K562 (cell line): ENCODE data around the gene HMCN2. TPM values are rescaled to one million over a fixed set of nuclear protein-coding genes. Genes with fewer than 3 reads are reported as not detected.

Experiments
- C11orf30 ChIP-seq: fragments of 450-650 bp; IDR thresholded peaks from 2 replicates; pipeline ENCODE4 v1.6.1; 2016; ENCODE audit warnings: low read depth, mild to moderate bottlenecking
- CBX2 ChIP-seq: fragments of 200-600 bp; sonication (generic); IDR thresholded peaks from one replicate; pipeline ENCODE4 v1.6.1; 2012; ENCODE audit warnings: mild to moderate bottlenecking, low read length, inconsistent platforms; ENCODE audit not compliant: insufficient read depth, poor library complexity, severe bottlenecking
- EZH2 ChIP-seq: IDR thresholded peaks from 2 replicates; pipeline ENCODE4 v1.6.1; 2012; ENCODE audit warnings: low read depth, mild to moderate bottlenecking, inconsistent platforms, low read length, borderline replicate concordance
- HDAC2 ChIP-seq: fragments of 450-650 bp; IDR thresholded peaks from 2 replicates; pipeline ENCODE4 v1.6.1; 2016; ENCODE audit warnings: mild to moderate bottlenecking
- RBM17 ChIP-seq: fragments of 200-400 bp; formaldehyde crosslinking; IDR thresholded peaks from 2 replicates; pipeline ENCODE4 v1.6.1; 2017; ENCODE audit warnings: low read depth, mild to moderate bottlenecking, low read length, borderline replicate concordance
- SIX5 ChIP-seq, 2 experiments: IDR thresholded peaks; 2 replicates each; pipeline ENCODE4 v1.6.1; 2011; ENCODE audit warnings: low read length in 2 of 2, borderline replicate concordance in 1 of 2, low read depth in 1 of 2, mild to moderate bottlenecking in 1 of 2, moderate library complexity in 1 of 2; ENCODE audit not compliant: insufficient read depth in 1 of 2
- SMAD3 ChIP-seq: fragments of 450-650 bp; formaldehyde crosslinking; conservative IDR thresholded peaks from 2 replicates; pipeline ENCODE4 v1.4.0; 2020; ENCODE audit warnings: mild to moderate bottlenecking
- polyA plus RNA-seq, 8 experiments: library from polyadenylated mRNA; depleted of rRNA in 4 of 8; stranded (reverse) in 5 of 8; unstranded in 3 of 8; fragments of >200 nt; fragmentation: Nextera tagmentation in 2 of 8; fragmentation: Illumina TruSeq in 1 of 8; extraction: Ambion mirVana in 2 of 8; extraction: Trizol in 1 of 8; gene quantifications; 2 replicates each; pipeline versions ENCODE4 v1.2.1 to v1.2.3, GENCODE V29; 2011 to 2014; ENCODE audit warnings: inconsistent platforms in 1 of 8, missing spikeins in 1 of 8
- total RNA-seq, 7 experiments: library from RNA; depleted of rRNA in 6 of 7; stranded (reverse); fragments of >200 nt in 6 of 7; fragmentation: Illumina TruSeq in 2 of 7; extraction: Trizol in 2 of 7; gene quantifications; 2 replicates each; pipeline versions ENCODE4 v1.2.1 to v1.2.3, GENCODE V29; 2011 to 2021; ENCODE audit warnings: low replicate concordance in 1 of 7
- TF ChIP-seq, protein P1 (sequence below), 2 experiments: fragments of 450-650 bp in 1 of 2; sonication (generic) in 1 of 2; formaldehyde crosslinking in 1 of 2; IDR thresholded peaks in 1 of 2; conservative IDR thresholded peaks in 1 of 2; 2 replicates each; pipeline versions ENCODE4 v1.6.1 to v1.8.1; 2016 to 2023; ENCODE audit warnings: mild to moderate bottlenecking in 2 of 2, moderate library complexity in 2 of 2, inconsistent platforms in 1 of 2, missing genetic modification reagents in 1 of 2
- TF ChIP-seq, protein P2 (sequence below): fragments of 450-650 bp; formaldehyde crosslinking; IDR thresholded peaks from 2 replicates; pipeline ENCODE4 v1.4.0; 2022; ENCODE audit warnings: missing genetic modification characterization
- TF ChIP-seq, protein P3 (sequence below): sonication (generic); formaldehyde crosslinking; IDR thresholded peaks from 2 replicates; pipeline ENCODE4 v1.8.1; 2023; ENCODE audit warnings: mild to moderate bottlenecking, missing genetic modification reagents, moderate library complexity
- TF ChIP-seq, protein P4 (sequence below), 2 experiments: fragments of 450-650 bp in 1 of 2; sonication (generic) in 1 of 2; formaldehyde crosslinking in 1 of 2; IDR thresholded peaks; 2 replicates each; pipeline versions ENCODE4 v1.7.1 to v1.9.0; 2016 to 2022; ENCODE audit warnings: inconsistent platforms in 1 of 2, mild to moderate bottlenecking in 1 of 2, missing genetic modification reagents in 1 of 2

Gene HMCN2
- total and polyA plus RNA-seq, 9 of the 15 experiments (the other 6 are each of a cell fraction or from before 2014, with no cell fraction given): 0.01 TPM; not detected in 8

DNA sequence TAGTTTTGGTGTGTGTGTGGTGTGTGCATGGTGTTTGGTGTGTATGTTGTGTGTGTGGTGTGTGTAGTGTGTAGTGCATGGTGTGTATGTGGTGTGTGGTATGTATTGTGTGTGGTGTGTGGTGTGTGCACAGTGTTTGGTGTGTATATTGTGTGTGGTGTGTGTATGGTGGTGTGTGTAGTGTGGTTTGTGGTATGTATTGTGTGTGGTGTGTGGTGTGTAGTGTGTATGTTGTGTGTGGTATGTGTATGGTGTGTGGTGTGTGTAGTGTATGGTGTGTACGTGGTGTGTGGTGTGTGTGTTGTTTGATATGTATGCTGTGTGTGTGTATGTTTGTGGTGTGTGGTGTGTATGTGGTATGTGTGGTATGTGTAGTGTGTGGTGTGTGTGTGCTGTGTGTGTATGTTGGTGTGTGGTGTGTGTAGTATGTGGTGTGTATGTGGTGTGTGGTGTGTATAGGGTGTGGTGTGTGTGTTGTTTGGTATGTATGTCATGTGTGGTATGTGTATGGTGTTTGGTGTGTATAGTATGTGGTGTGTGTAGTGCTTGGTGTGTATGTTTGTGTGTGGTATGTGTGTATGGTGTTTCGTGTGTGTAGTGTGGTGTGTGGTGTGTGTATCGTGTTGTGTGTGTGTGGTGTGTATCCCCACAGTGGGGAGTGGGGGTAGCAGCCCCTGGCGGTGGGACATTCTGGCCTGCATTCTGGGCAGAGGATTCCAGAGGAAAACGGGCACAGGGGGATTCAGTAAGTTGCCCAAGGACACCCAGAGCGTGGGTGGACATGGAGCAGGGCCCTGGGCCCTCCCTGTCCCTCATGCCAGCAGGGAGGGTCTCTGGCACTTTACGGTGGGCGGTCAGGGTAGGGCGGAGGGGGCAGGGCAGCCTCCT, 79.7 kb downstream of the HMCN2 start (continued):
- TF ChIP-seq C11orf30 (no peak), HDAC2 (no peak), SIX5 (IDR thresholded peaks at IDR 0.05; ENCODE audit: borderline replicate concordance in 1 of 2, insufficient read depth in 1 of 2, low read depth in 1 of 2, low read length in 2 of 2) (no peak), RBM17 (no peak), CBX2 (no peak), EZH2 (no peak), SMAD3 (no peak)
- TF ChIP-seq, protein P1, sequence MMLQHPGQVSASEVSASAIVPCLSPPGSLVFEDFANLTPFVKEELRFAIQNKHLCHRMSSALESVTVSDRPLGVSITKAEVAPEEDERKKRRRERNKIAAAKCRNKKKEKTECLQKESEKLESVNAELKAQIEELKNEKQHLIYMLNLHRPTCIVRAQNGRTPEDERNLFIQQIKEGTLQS (IDR thresholded peaks at IDR 0.05): no peak
- TF ChIP-seq, protein P1 (CRISPR knock-in tag; conservative IDR thresholded peaks at IDR 0.05): no peak
- TF ChIP-seq, protein P2, sequence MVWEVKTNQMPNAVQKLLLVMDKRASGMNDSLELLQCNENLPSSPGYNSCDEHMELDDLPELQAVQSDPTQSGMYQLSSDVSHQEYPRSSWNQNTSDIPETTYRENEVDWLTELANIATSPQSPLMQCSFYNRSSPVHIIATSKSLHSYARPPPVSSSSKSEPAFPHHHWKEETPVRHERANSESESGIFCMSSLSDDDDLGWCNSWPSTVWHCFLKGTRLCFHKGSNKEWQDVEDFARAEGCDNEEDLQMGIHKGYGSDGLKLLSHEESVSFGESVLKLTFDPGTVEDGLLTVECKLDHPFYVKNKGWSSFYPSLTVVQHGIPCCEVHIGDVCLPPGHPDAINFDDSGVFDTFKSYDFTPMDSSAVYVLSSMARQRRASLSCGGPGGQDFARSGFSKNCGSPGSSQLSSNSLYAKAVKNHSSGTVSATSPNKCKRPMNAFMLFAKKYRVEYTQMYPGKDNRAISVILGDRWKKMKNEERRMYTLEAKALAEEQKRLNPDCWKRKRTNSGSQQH (CRISPR knock-in tag): peak; percentile 45; the same call in 1 of the 2 replicates
- TF ChIP-seq, protein P3, sequence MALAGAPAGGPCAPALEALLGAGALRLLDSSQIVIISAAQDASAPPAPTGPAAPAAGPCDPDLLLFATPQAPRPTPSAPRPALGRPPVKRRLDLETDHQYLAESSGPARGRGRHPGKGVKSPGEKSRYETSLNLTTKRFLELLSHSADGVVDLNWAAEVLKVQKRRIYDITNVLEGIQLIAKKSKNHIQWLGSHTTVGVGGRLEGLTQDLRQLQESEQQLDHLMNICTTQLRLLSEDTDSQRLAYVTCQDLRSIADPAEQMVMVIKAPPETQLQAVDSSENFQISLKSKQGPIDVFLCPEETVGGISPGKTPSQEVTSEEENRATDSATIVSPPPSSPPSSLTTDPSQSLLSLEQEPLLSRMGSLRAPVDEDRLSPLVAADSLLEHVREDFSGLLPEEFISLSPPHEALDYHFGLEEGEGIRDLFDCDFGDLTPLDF (CRISPR knock-in tag): no peak
- TF ChIP-seq, protein P4, sequence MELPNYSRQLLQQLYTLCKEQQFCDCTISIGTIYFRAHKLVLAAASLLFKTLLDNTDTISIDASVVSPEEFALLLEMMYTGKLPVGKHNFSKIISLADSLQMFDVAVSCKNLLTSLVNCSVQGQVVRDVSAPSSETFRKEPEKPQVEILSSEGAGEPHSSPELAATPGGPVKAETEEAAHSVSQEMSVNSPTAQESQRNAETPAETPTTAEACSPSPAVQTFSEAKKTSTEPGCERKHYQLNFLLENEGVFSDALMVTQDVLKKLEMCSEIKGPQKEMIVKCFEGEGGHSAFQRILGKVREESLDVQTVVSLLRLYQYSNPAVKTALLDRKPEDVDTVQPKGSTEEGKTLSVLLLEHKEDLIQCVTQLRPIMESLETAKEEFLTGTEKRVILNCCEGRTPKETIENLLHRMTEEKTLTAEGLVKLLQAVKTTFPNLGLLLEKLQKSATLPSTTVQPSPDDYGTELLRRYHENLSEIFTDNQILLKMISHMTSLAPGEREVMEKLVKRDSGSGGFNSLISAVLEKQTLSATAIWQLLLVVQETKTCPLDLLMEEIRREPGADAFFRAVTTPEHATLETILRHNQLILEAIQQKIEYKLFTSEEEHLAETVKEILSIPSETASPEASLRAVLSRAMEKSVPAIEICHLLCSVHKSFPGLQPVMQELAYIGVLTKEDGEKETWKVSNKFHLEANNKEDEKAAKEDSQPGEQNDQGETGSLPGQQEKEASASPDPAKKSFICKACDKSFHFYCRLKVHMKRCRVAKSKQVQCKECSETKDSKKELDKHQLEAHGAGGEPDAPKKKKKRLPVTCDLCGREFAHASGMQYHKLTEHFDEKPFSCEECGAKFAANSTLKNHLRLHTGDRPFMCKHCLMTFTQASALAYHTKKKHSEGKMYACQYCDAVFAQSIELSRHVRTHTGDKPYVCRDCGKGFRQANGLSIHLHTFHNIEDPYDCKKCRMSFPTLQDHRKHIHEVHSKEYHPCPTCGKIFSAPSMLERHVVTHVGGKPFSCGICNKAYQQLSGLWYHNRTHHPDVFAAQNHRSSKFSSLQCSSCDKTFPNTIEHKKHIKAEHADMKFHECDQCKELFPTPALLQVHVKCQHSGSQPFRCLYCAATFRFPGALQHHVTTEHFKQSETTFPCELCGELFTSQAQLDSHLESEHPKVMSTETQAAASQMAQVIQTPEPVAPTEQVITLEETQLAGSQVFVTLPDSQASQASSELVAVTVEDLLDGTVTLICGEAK (IDR thresholded peaks at IDR 0.05): no peak
- TF ChIP-seq, protein P4 (CRISPR knock-in tag; IDR thresholded peaks at IDR 0.05): no peak
